ENCODE measurements around the gene KCNAB3.
"Not testable (repeated sequence)": the region's sequence is repeated elsewhere in the genome, so short reads cannot be mapped to it uniquely, and the experiment has no call there.

Gene KCNAB3

GRCh38 chr17:7969433-7969832, 39.8 kb upstream of the KCNAB3 start:
- DNase-seq (ENCODE audit: low read depth) = peak; percentile 50
- H3K4me3 ChIP-seq (replicated peaks; ENCODE audit: low read depth, low read length) = no peak overlapping the region
- no peak for TF ChIP-seq CTCF (IDR thresholded peaks at IDR 0.05; ENCODE audit: low read length, missing control alignments)

GRCh38 chr17:7967751-7968150, 38.1 kb upstream of the KCNAB3 start:
- no peak for TF ChIP-seq CTCF (IDR thresholded peaks at IDR 0.05; ENCODE audit: low read length, missing control alignments)
- H3K4me3 ChIP-seq (replicated peaks; ENCODE audit: low read depth, low read length) = no peak overlapping the region
- no peak for DNase-seq (ENCODE audit: low read depth)

GRCh38 chr17:7961421-7961820, 31.8 kb upstream of the KCNAB3 start:
- TF ChIP-seq CTCF (IDR thresholded peaks at IDR 0.05; ENCODE audit: low read length, missing control alignments) = no peak
- H3K4me3 ChIP-seq (replicated peaks; ENCODE audit: low read depth, low read length) = no peak overlapping the region

GRCh38 chr17:7959503-7960253, 30.0 kb upstream of the KCNAB3 start:
- no peak for TF ChIP-seq CTCF (IDR thresholded peaks at IDR 0.05; ENCODE audit: low read length, missing control alignments)
- DNase-seq (ENCODE audit: low read depth) = peak; percentile 32

More at GRCh38 chr17:7961421-7961820, 31.8 kb upstream of the KCNAB3 start:
- DNase-seq (ENCODE audit: low read depth) = no peak

GRCh38 chr17:7956228-7956965, 26.7 kb upstream of the KCNAB3 start:
- peak; percentile 87 for DNase-seq (ENCODE audit: low read depth)
- no peak overlapping the region for H3K4me3 ChIP-seq (replicated peaks; ENCODE audit: low read depth, low read length)
- TF ChIP-seq CTCF (IDR thresholded peaks at IDR 0.05; ENCODE audit: low read length, missing control alignments) = no peak

More at GRCh38 chr17:7959503-7960253, 30.0 kb upstream of the KCNAB3 start:
- H3K4me3 ChIP-seq (replicated peaks; ENCODE audit: low read depth, low read length) = no peak overlapping the region

GRCh38 chr17:7955414-7956227, 26.0 kb upstream of the KCNAB3 start:
- no peak overlapping the region for H3K4me3 ChIP-seq (replicated peaks; ENCODE audit: low read depth, low read length)
- TF ChIP-seq CTCF (IDR thresholded peaks at IDR 0.05; ENCODE audit: low read length, missing control alignments) = no peak
- DNase-seq (ENCODE audit: low read depth) = peak; percentile 21

GRCh38 chr17:7953266-7953665, 23.6 kb upstream of the KCNAB3 start:
- not testable (repeated sequence) for H3K4me3 ChIP-seq (replicated peaks; ENCODE audit: low read depth, low read length); DNase-seq (ENCODE audit: low read depth)
